Testis (tissue), 3 donors: ENCODE results near the gene SYTL4. TPM values are rescaled to one million over a fixed set of nuclear protein-coding genes. Genes with fewer than 3 reads are reported as not detected.

ENCODE experiments used
- DNase-seq: peaks from one replicate; pipeline ENCODE4 v3.0.0-alpha.2; 2019
- H3K27ac ChIP-seq, 2 donors: fragments of 200-600 bp; sonication (generic); one replicate each; pipeline ENCODE4 v1.5.1; 2019
- H3K27me3 ChIP-seq: fragments of 200-600 bp; sonication (generic); one replicate; pipeline ENCODE4 v1.5.1; 2019
- H3K36me3 ChIP-seq: fragments of 200-600 bp; sonication (generic); one replicate; pipeline ENCODE4 v1.5.1; 2017; ENCODE audit warnings: low read depth; ENCODE audit errors: missing control alignments
- H3K4me1 ChIP-seq: fragments of 200-600 bp; sonication (generic); one replicate; pipeline ENCODE4 v1.5.1; 2019
- H3K4me3 ChIP-seq, 2 donors: fragments of 200-600 bp; sonication (generic); one replicate each; pipeline ENCODE4 v1.5.1; 2017 to 2019
- H3K9me3 ChIP-seq: fragments of 200-600 bp; sonication (generic); one replicate; pipeline ENCODE4 v1.5.1; 2017
- POLR2A ChIP-seq: fragments of 450-650 bp; IDR thresholded peaks from one replicate; pipeline ENCODE4 v1.6.1; 2017; ENCODE audit warnings: antibody characterized with exemption, mild to moderate bottlenecking, moderate library complexity
- WGBS, 2 donors: methylation state at CpG; one replicate each; pipeline ENCODE4 v1.1.5; 2018; 5-methylcytosine and 5-hydroxymethylcytosine counted together
- intact Hi-C: fragments of 100-400 bp; cut with DNase I; formaldehyde crosslinking; loops from one replicate; pipeline ENCODE4 v1.15.1; 2023; ENCODE audit warnings: low total_unique reads
- polyA plus RNA-seq: library from polyadenylated mRNA; stranded (reverse); fragments of 350-450 nt; fragmentation: Illumina TruSeq; extraction: RNeasy Lipid Tissue Mini Kit (QIAGEN cat#74804); gene quantifications from one replicate; pipeline ENCODE4 v1.2.3, GENCODE V29; 2014; ENCODE audit warnings: low read depth, low replicate concordance; ENCODE audit not compliant: insufficient read depth
- total RNA-seq, 2 donors: library from RNA; depleted of rRNA; stranded (reverse); fragments of >200 nt; gene quantifications; one replicate each; pipeline ENCODE4 v1.2.3, GENCODE V29; 2016
- TF ChIP-seq, protein P1 (sequence below), 3 experiments: fragments of 450-650 bp in 2 of 3; fragments of 200-600 bp in 1 of 3; sonication (generic) in 1 of 3; IDR thresholded peaks; one replicate each; pipeline ENCODE4 v1.5.1; 2016 to 2019; ENCODE audit warnings: antibody characterized with exemption in 3 of 3, mild to moderate bottlenecking in 2 of 3, moderate library complexity in 1 of 3

SYTL4 gene
- total and polyA plus RNA-seq, 3 donors from 2014 or later, result 26.3 to 64.7 (median 51.4) TPM

DNA sequence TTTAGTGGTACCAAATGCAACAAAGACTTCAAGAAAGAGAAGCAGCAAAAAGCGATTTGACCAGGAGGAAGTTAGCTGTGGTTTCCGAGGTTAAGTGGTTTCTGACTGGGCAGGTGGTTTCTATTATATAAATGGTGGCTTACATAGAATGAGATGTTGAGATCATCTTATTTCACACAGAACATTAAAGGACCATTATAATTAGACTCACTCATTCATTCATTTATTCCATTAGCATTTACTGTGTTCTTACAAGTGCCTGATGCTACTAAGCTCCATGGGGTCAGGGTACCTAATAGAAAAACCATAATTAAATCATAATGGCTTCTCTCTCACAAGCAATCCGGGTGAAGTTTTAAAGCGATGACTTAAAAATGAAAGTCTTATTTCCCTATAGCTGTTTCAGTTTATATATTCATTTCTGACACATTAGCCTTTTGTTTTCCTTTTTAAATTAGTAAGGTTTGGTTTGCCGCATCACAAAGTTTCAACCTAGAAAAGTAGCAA lies 105.9 kb downstream of the SYTL4 start:
- intact Hi-C loops, result no loop called here
- no peaks in the 10 kb centered on the region for H3K4me1 ChIP-seq
- no peak for DNase-seq
- WGBS, 2 donors, result 75% methylated on average over 5 of the region's 5 CpGs
- H3K36me3 ChIP-seq, result no peaks in the 10 kb centered on the region
- H3K27ac ChIP-seq, result no peak overlapping the region
- H3K4me3 ChIP-seq, result no peak overlapping the region
- H3K9me3 ChIP-seq, result no peaks in the 10 kb centered on the region
- no peaks in the 10 kb centered on the region for H3K27me3 ChIP-seq
- TF ChIP-seq POLR2A, result no peak
- TF ChIP-seq, protein P1, sequence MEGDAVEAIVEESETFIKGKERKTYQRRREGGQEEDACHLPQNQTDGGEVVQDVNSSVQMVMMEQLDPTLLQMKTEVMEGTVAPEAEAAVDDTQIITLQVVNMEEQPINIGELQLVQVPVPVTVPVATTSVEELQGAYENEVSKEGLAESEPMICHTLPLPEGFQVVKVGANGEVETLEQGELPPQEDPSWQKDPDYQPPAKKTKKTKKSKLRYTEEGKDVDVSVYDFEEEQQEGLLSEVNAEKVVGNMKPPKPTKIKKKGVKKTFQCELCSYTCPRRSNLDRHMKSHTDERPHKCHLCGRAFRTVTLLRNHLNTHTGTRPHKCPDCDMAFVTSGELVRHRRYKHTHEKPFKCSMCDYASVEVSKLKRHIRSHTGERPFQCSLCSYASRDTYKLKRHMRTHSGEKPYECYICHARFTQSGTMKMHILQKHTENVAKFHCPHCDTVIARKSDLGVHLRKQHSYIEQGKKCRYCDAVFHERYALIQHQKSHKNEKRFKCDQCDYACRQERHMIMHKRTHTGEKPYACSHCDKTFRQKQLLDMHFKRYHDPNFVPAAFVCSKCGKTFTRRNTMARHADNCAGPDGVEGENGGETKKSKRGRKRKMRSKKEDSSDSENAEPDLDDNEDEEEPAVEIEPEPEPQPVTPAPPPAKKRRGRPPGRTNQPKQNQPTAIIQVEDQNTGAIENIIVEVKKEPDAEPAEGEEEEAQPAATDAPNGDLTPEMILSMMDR (IDR thresholded peaks at IDR 0.05), result no peak

Other genes with a start within 250 kb of the SYTL4 start
- gene TNMD, start 147.2 kb downstream of the SYTL4 start, total RNA-seq, result not detected
- gene TNMD, start 147.2 kb downstream of the SYTL4 start, polyA plus RNA-seq, result 0.55 TPM
- 100 to 1,000 TPM in 1 of 2 donors, 10 to 100 TPM in 1; 47.3 to 133 TPM for gene TSPAN6, start 95.3 kb downstream of the SYTL4 start, total RNA-seq
- gene TSPAN6, start 95.3 kb downstream of the SYTL4 start, polyA plus RNA-seq, result 77.3 TPM
- 1 to 10 TPM; 1.4 to 5.0 TPM for gene SRPX2, start 87.9 kb downstream of the SYTL4 start, total RNA-seq
- 8.3 TPM for gene SRPX2, start 87.9 kb downstream of the SYTL4 start, polyA plus RNA-seq
- gene CSTF2, start 88.3 kb upstream of the SYTL4 start, total RNA-seq, result 10 to 100 TPM; 42.2 to 44.4 TPM
- 33.2 TPM for gene CSTF2, start 88.3 kb upstream of the SYTL4 start, polyA plus RNA-seq
- 1 to 10 TPM in 1 of 2 donors, not detected in 1; 1.2 TPM for gene NOX1, start 142.2 kb upstream of the SYTL4 start, total RNA-seq
- gene NOX1, start 142.2 kb upstream of the SYTL4 start, polyA plus RNA-seq, result not detected
- 1 to 10 TPM; 2.0 to 2.4 TPM for gene XKRX, start 196.8 kb upstream of the SYTL4 start, total RNA-seq
- gene XKRX, start 196.8 kb upstream of the SYTL4 start, polyA plus RNA-seq, result 0.34 TPM
- gene ARL13A, start 237.6 kb upstream of the SYTL4 start, total RNA-seq, result 1 to 10 TPM; 4.5 to 7.3 TPM
- gene ARL13A, start 237.6 kb upstream of the SYTL4 start, polyA plus RNA-seq, result 13.2 TPM